SK-N-SH (cell line): ENCODE measurements around the gene MYO7A. TPM values are rescaled to one million over a fixed set of nuclear protein-coding genes. Genes with fewer than 3 reads are reported as not detected.

ENCODE experiments used
- CTCF ChIA-PET: fragments of 300-600, 350-600 bp; formaldehyde crosslinking; extraction: SDS; loops from one replicate; lab custom pipeline; 2021; lab: Yijun Ruan, JAX
- POLR2A ChIA-PET: fragments of 350-600 bp; sonication (Branson Sonifier 250); formaldehyde crosslinking; extraction: SDS; loops from one replicate; lab custom pipeline; 2020; ENCODE audit warnings: antibody characterized with exemption, inconsistent platforms; lab: Yijun Ruan, JAX
- DNase-seq: peaks from one replicate; pipeline ENCODE4 v3.0.0; 2012
- H2AFZ ChIP-seq: fragments of 200-600 bp; sonication (generic); 2 replicates; pipeline ENCODE4 v1.8.1; 2016; ENCODE audit warnings: antibody characterized with exemption, mild to moderate bottlenecking, low read depth
- H3F3A ChIP-seq: fragments of 200-600 bp; sonication (generic); replicated peaks from 2 replicates; pipeline ENCODE3; 2016; ENCODE audit warnings: antibody characterized with exemption, mild to moderate bottlenecking; ENCODE audit not compliant: insufficient read depth
- H3K27ac ChIP-seq, 2 experiments: fragments of 200-500 bp in 1 of 2; fragments of 200-600 bp in 1 of 2; sonication (Bioruptor generic) in 1 of 2; sonication (generic), shearing (Covaris generic) in 1 of 2; 2 replicates each; pipeline versions ENCODE4 v1.5.1 to v1.6.1; 2014 to 2016; ENCODE audit warnings: low read depth in 2 of 2, inconsistent platforms in 1 of 2, low read length in 1 of 2, mild to moderate bottlenecking in 1 of 2, mixed read lengths in 1 of 2
- H3K27me3 ChIP-seq: fragments of 200-600 bp; sonication (generic), shearing (Covaris generic); 2 replicates; pipeline ENCODE4 v1.6.1; 2016; ENCODE audit warnings: mixed run types; ENCODE audit not compliant: insufficient read depth
- H3K36me3 ChIP-seq, 2 experiments: fragments of 200-500 bp in 1 of 2; fragments of 200-600 bp in 1 of 2; sonication (Bioruptor generic) in 1 of 2; sonication (generic) in 1 of 2; replicated peaks in 1 of 2; 2 replicates each; pipeline versions ENCODE3 to v1.5.1; 2014 to 2016; ENCODE audit warnings: low read length in 1 of 2, mild to moderate bottlenecking in 1 of 2; ENCODE audit not compliant: insufficient read depth in 2 of 2, control insufficient read depth in 1 of 2
- H3K4me1 ChIP-seq, 2 experiments: fragments of 200-500 bp in 1 of 2; fragments of 200-600 bp in 1 of 2; sonication (Bioruptor generic) in 1 of 2; sonication (generic), shearing (Covaris generic) in 1 of 2; 2 replicates each; pipeline versions ENCODE4 v1.5.1 to v1.6.1; 2014 to 2016; ENCODE audit warnings: low read depth in 1 of 2, low read length in 1 of 2, mixed run types in 1 of 2; ENCODE audit not compliant: insufficient read depth in 2 of 2, control insufficient read depth in 1 of 2
- H3K4me2 ChIP-seq: fragments of 200-600 bp; sonication (generic), shearing (Covaris generic); 2 replicates; pipeline ENCODE4 v1.6.1; 2017; ENCODE audit warnings: mixed run types
- H3K4me3 ChIP-seq, 2 experiments: fragments of 200-500 bp in 1 of 2; fragments of 200-600 bp in 1 of 2; sonication (Bioruptor generic) in 1 of 2; sonication (generic), shearing (Covaris generic) in 1 of 2; 2 replicates each; pipeline versions ENCODE4 v1.5.1 to v1.8.1; 2014 to 2016; ENCODE audit warnings: low read depth in 2 of 2, inconsistent platforms in 1 of 2, low read length in 1 of 2, mild to moderate bottlenecking in 1 of 2, mixed read lengths in 1 of 2, moderate library complexity in 1 of 2
- H3K79me2 ChIP-seq: fragments of 200-600 bp; sonication (generic); 2 replicates; pipeline ENCODE4 v1.8.1; 2017; ENCODE audit warnings: mild to moderate bottlenecking; ENCODE audit not compliant: insufficient read depth
- H3K9ac ChIP-seq: fragments of 200-600 bp; sonication (generic); 2 replicates; pipeline ENCODE4 v1.6.1; 2017; ENCODE audit warnings: mixed run types
- H3K9me2 ChIP-seq: fragments of 200-600 bp; sonication (generic); 2 replicates; pipeline ENCODE4 v1.6.1; 2017; ENCODE audit warnings: mixed run types
- H3K9me3 ChIP-seq: fragments of 200-600 bp; sonication (generic); 2 replicates; pipeline ENCODE4 v1.6.1; 2017; ENCODE audit warnings: mixed run types, mild to moderate bottlenecking, moderate library complexity
- H4K20me1 ChIP-seq: fragments of 200-600 bp; sonication (generic); 2 replicates; pipeline ENCODE4 v1.6.1; 2017; ENCODE audit warnings: mild to moderate bottlenecking, mixed run types; ENCODE audit not compliant: insufficient read depth
- ELF1 ChIP-seq: IDR thresholded peaks from 2 replicates; pipeline ENCODE4 v1.4.0; 2012
- EZH2phosphoT487 ChIP-seq: fragments of 200-600 bp; sonication (generic); IDR thresholded peaks from 2 replicates; pipeline ENCODE4 v1.6.1; 2017; ENCODE audit warnings: low read depth, mixed run types, mild to moderate bottlenecking, antibody characterized with exemption, moderate library complexity, borderline replicate concordance
- FOSL2 ChIP-seq: IDR thresholded peaks from 2 replicates; pipeline ENCODE4 v1.4.0; 2012; ENCODE audit warnings: low read depth, mild to moderate bottlenecking, moderate library complexity, borderline replicate concordance
- FOXM1 ChIP-seq: IDR thresholded peaks from 2 replicates; pipeline ENCODE4 v1.4.0; 2012; ENCODE audit warnings: low read depth, mild to moderate bottlenecking
- GABPA ChIP-seq: IDR thresholded peaks from 2 replicates; pipeline ENCODE4 v1.4.0; 2012; ENCODE audit warnings: low read depth, mild to moderate bottlenecking
- IRF3 ChIP-seq: fragments of 150-350 bp; IDR thresholded peaks from 2 replicates; pipeline ENCODE4 v1.6.1; 2016; ENCODE audit warnings: mild to moderate bottlenecking, low read depth, low read length
- JUND ChIP-seq: IDR thresholded peaks from 2 replicates; pipeline ENCODE4 v1.4.0; 2012
- MAX ChIP-seq: IDR thresholded peaks from 2 replicates; pipeline ENCODE4 v1.4.0; 2012; ENCODE audit warnings: low read depth
- MXI1 ChIP-seq: IDR thresholded peaks from 2 replicates; pipeline ENCODE4 v1.6.1; 2012; ENCODE audit warnings: mild to moderate bottlenecking, low read depth, low read length, improper control_type of control experiment
- NRF1 ChIP-seq: IDR thresholded peaks from 2 replicates; pipeline ENCODE4 v1.6.1; 2012; ENCODE audit warnings: low read depth, mild to moderate bottlenecking, low read length
- PBX3 ChIP-seq: IDR thresholded peaks from 2 replicates; pipeline ENCODE4; 2012
- POLR2AphosphoS5 ChIP-seq: IDR thresholded peaks from 2 replicates; pipeline ENCODE4 v1.6.1; 2012; ENCODE audit warnings: low read depth, low read length
- RAD21 ChIP-seq: IDR thresholded peaks from 2 replicates; pipeline ENCODE4 v1.6.1; 2012; ENCODE audit warnings: mild to moderate bottlenecking, low read length
- RCOR1 ChIP-seq: fragments of 150-350 bp; IDR thresholded peaks from 2 replicates; pipeline ENCODE4 v1.6.1; 2017; ENCODE audit warnings: antibody characterized with exemption, low read length
- RFX5 ChIP-seq: IDR thresholded peaks from 2 replicates; pipeline ENCODE4 v1.6.1; 2012; ENCODE audit warnings: mild to moderate bottlenecking, improper control_type of control experiment, low read length
- TCF12 ChIP-seq: IDR thresholded peaks from 2 replicates; pipeline ENCODE4 v1.4.0; 2012
- YY1 ChIP-seq: IDR thresholded peaks from 2 replicates; pipeline ENCODE4 v1.4.0; 2012; ENCODE audit warnings: low read depth, mild to moderate bottlenecking
- ZBTB33 ChIP-seq: IDR thresholded peaks from 2 replicates; pipeline ENCODE4 v1.4.0; 2012; ENCODE audit warnings: low read depth, borderline replicate concordance
- WGBS: methylation state at CpG from one replicate; pipeline ENCODE4 v1.1.6; 2017; ENCODE audit warnings: low lambda C conversion rate; 5-methylcytosine and 5-hydroxymethylcytosine counted together
- polyA plus RNA-seq, 3 experiments: library from polyadenylated mRNA; depleted of rRNA; stranded (reverse); fragments of >200 nt; gene quantifications; 2 replicates each; pipeline ENCODE4 v1.2.3, GENCODE V29; 2012

Gene MYO7A
- polyA plus RNA-seq, 1 of the 3 experiments (the other 2 are of a cell fraction), result 0.08 TPM

- Histone ChIP-seq H2AFZ (no peak overlapping the region), H3K79me2 (no peaks in the 10 kb centered on the region), H4K20me1 (no peaks in the 10 kb centered on the region), H3K4me2 (no peak overlapping the region), H3K4me1 (no peaks in the 10 kb centered on the region), H3K4me3 (no peak overlapping the region), H3K27ac (0 out of 4 replicates have a peak overlapping the region, but pooled peaks of 1 of the 2 experiments have one; percentile 15), H3F3A (peaks cover 14% of the 10 kb centered on the region), H3K36me3 (no peaks in the 10 kb centered on the region), H3K27me3 (no peaks in the 10 kb centered on the region), H3K9me2 (no peaks in the 10 kb centered on the region), H3K9ac (no peak overlapping the region), H3K9me3 (0 out of 2 replicates have a peak, but pooled peaks cover 7% of the 10 kb centered on the region)
- ChIA-PET POLR2A (no interaction called here), CTCF (interaction anchor here (1.5 kb wide), 1 partner anchor 62 kb away, joined by 3 read pairs; no protein-coding TSS in a partner anchor)
- DNase-seq, result no peak
- 94% methylated on average over 1 of the region's 1 CpG for WGBS
- TF ChIP-seq PBX3 (no peak), TCF12 (no peak), ELF1 (no peak), NRF1 (no peak), JUND (no peak), MXI1 (no peak), RFX5 (no peak)
These were observed 123.0 kb downstream of the MYO7A start for GRCh38 chr11:77250881-77251640.

GRCh38 chr11:77252555-77253270, 124.7 kb downstream of the MYO7A start:
- H3K27ac ChIP-seq, result no peak overlapping the region
- POLR2A ChIA-PET, result no interaction called here

More at GRCh38 chr11:77252555-77253270, 124.7 kb downstream of the MYO7A start:
- Histone ChIP-seq H3K27me3 (no peaks in the 10 kb centered on the region), H4K20me1 (no peaks in the 10 kb centered on the region), H2AFZ (no peak overlapping the region), H3K9me3 (0 out of 2 replicates have a peak, but pooled peaks cover 7% of the 10 kb centered on the region), H3K4me2 (no peak overlapping the region), H3K4me1 (no peaks in the 10 kb centered on the region), H3K36me3 (no peaks in the 10 kb centered on the region), H3K4me3 (no peak overlapping the region), H3F3A (peaks cover 14% of the 10 kb centered on the region), H3K79me2 (no peaks in the 10 kb centered on the region), H3K9me2 (no peaks in the 10 kb centered on the region), H3K9ac (no peak overlapping the region)
- CTCF ChIA-PET, result interaction anchor here (0.8 to 1.0 kb wide), 2 partner anchors 9 to 59 kb away, joined by 3 read pairs; no protein-coding TSS in a partner anchor
- WGBS, result 81% methylated on average over 3 of the region's 3 CpGs
- DNase-seq, result no peak
- no peak for TF ChIP-seq FOXM1
- no peak for TF ChIP-seq EZH2phosphoT487
- TF ChIP-seq ZBTB33, result no peak
- no peak for TF ChIP-seq MXI1
- no peak for TF ChIP-seq FOSL2
- no peak for TF ChIP-seq GABPA
- no peak for TF ChIP-seq RAD21
- TF ChIP-seq IRF3, result no peak
- no peak for TF ChIP-seq RCOR1
- no peak for TF ChIP-seq ELF1
- TF ChIP-seq MAX, result no peak
- no peak for TF ChIP-seq YY1
- no peak for TF ChIP-seq POLR2AphosphoS5
